ENCODE data around the gene ARHGAP6. TPM values are rescaled to one million over a fixed set of nuclear protein-coding genes. Genes with fewer than 3 reads are reported as not detected.

The ARHGAP6 gene
- total and polyA plus RNA-seq, 9 of the 15 experiments (the other 6 are each of a cell fraction or from before 2014, with no cell fraction given) = 12.5 to 63.6 (median 41.8) TPM

GRCh38 chrX:11341274-11342201 lies 324.2 kb downstream of the ARHGAP6 start (continued):
- TF ChIP-seq ZNF407 (IDR thresholded peaks at IDR 0.05; ENCODE audit: low read depth) = no peak
- no peak for TF ChIP-seq MCM5 (IDR thresholded peaks at IDR 0.05; ENCODE audit: low read depth)
- TF ChIP-seq CREB1 (IDR thresholded peaks at IDR 0.05) = no peak
- no peak for TF ChIP-seq CREB1 (CRISPR knock-in tag; IDR thresholded peaks at IDR 0.05)
- no peak for TF ChIP-seq CHD2 (IDR thresholded peaks at IDR 0.05; ENCODE audit: low read depth, low read length)
- TF ChIP-seq HMBOX1 (IDR thresholded peaks at IDR 0.05) = peak; percentile 45; the same call in 1 of the 2 replicates
- peak; percentile 32; the same call in 1 of the 2 replicates for TF ChIP-seq TAL1 (IDR thresholded peaks at IDR 0.05)
- no peak for TF ChIP-seq ZBTB34 (CRISPR knock-in tag; IDR thresholded peaks at IDR 0.05)
- TF ChIP-seq HEY1 (CRISPR knock-in tag; IDR thresholded peaks at IDR 0.05; ENCODE audit: borderline replicate concordance) = no peak
- TF ChIP-seq ZNF512 (tag; IDR thresholded peaks at IDR 0.05) = no peak
- TF ChIP-seq MLLT1 (IDR thresholded peaks at IDR 0.05) = no peak
- peak; percentile 57 for TF ChIP-seq NR2C1 (IDR thresholded peaks at IDR 0.05)
- peak; percentile 69; the same call in 1 of the 2 replicates for TF ChIP-seq NR2C1 (tag; IDR thresholded peaks at IDR 0.05)
